HUES6 (cell line): ENCODE results near the gene KCNAB3.

Source experiments
- H3K27ac ChIP-seq: 2 replicates; pipeline ENCODE4 v1.7.0; 2013; ENCODE audit warnings: low read depth, mild to moderate bottlenecking, low read length, inconsistent platforms
- H3K27me3 ChIP-seq: 2 replicates; pipeline ENCODE4 v1.6.1; 2013; ENCODE audit warnings: low read length; ENCODE audit not compliant: control insufficient read depth, insufficient read depth
- H3K36me3 ChIP-seq: 2 replicates; pipeline ENCODE4 v1.6.1; 2013; ENCODE audit warnings: low read length; ENCODE audit not compliant: control insufficient read depth, insufficient read depth
- H3K4me1 ChIP-seq: 2 replicates; pipeline ENCODE4 v1.6.1; 2013; ENCODE audit warnings: low read length; ENCODE audit not compliant: control insufficient read depth, insufficient read depth
- H3K4me3 ChIP-seq: 2 replicates; pipeline ENCODE4 v1.5.1; 2013; ENCODE audit warnings: low read depth, low read length
- H3K9ac ChIP-seq: one replicate; pipeline ENCODE4 v1.6.1; 2013; ENCODE audit warnings: mild to moderate bottlenecking, low read length
- H3K9me3 ChIP-seq: 2 replicates; pipeline ENCODE4 v1.6.1; 2013; ENCODE audit warnings: low read depth, low read length; ENCODE audit not compliant: control insufficient read depth, insufficient read depth

Gene KCNAB3

GRCh38 chr17:7940034-7940433 is 10.4 kb upstream of the KCNAB3 start:
- peaks cover 72% of the 10 kb centered on the region for H3K36me3 ChIP-seq
- H3K27me3 ChIP-seq: no peaks in the 10 kb centered on the region
- H3K9me3 ChIP-seq: no peaks in the 10 kb centered on the region
- no peak overlapping the region for H3K27ac ChIP-seq
- H3K4me1 ChIP-seq: no peaks in the 10 kb centered on the region
- H3K9ac ChIP-seq: no peak overlapping the region
- H3K4me3 ChIP-seq: no peak overlapping the region

GRCh38 chr17:7935859-7936258 is 6.2 kb upstream of the KCNAB3 start:
- H3K27ac ChIP-seq: no peak overlapping the region

GRCh38 chr17:7932949-7933348 is 3.3 kb upstream of the KCNAB3 start:
- peaks cover 22% of the 10 kb centered on the region for H3K27me3 ChIP-seq
- H3K4me3 ChIP-seq: peak overlapping the region; percentile 100
- no peak overlapping the region for H3K27ac ChIP-seq
- no peaks in the 10 kb centered on the region for H3K9me3 ChIP-seq
- peaks cover 27% of the 10 kb centered on the region for H3K36me3 ChIP-seq
- peaks cover 15% of the 10 kb centered on the region for H3K4me1 ChIP-seq
- H3K9ac ChIP-seq: peak overlapping the region; percentile 85

More at GRCh38 chr17:7935859-7936258, 6.2 kb upstream of the KCNAB3 start:
- Histone ChIP-seq H3K9me3 (no peaks in the 10 kb centered on the region), H3K4me3 (no peak overlapping the region), H3K36me3 (peaks cover 49% of the 10 kb centered on the region), H3K27me3 (no peaks in the 10 kb centered on the region; the same call in 1 of the 2 replicates), H3K9ac (no peak overlapping the region), H3K4me1 (peaks cover 11% of the 10 kb centered on the region)

- Histone ChIP-seq H3K9ac (peak overlapping the region; percentile 85), H3K27ac (no peak overlapping the region), H3K9me3 (no peaks in the 10 kb centered on the region), H3K4me1 (peaks cover 15% of the 10 kb centered on the region), H3K36me3 (peaks cover 27% of the 10 kb centered on the region), H3K27me3 (peaks cover 27% of the 10 kb centered on the region), H3K4me3 (peak overlapping the region; percentile 100)
These were observed 2.8 kb upstream of the KCNAB3 start for GRCh38 chr17:7932483-7932891.

- H3K27ac ChIP-seq: no peak within 1 kb of the TSS
- H3K9ac ChIP-seq: peak within 1 kb of the TSS; percentile 85
- H3K4me3 ChIP-seq: peak within 1 kb of the TSS; percentile 100
- H3K36me3 ChIP-seq: peaks cover 24% of the 10 kb centered on the region
- peaks cover 15% of the 10 kb centered on the region for H3K4me1 ChIP-seq
- H3K27me3 ChIP-seq: peaks cover 32% of the 10 kb centered on the region
- no peaks in the 10 kb centered on the region for H3K9me3 ChIP-seq
These were observed 2.2 kb upstream of the KCNAB3 start, which contains the start of the genes CNTROB and TRAPPC1 for GRCh38 chr17:7931709-7932482. CNTROB (plus strand) TSS chr17:7932206; CDS start chr17:7933080, 874 bp downstream. TRAPPC1 (minus strand) TSS chr17:7931946; CDS start chr17:7931829, 117 bp downstream.

GRCh38 chr17:7930841-7931631 is 1.4 kb upstream of the KCNAB3 start:
- Histone ChIP-seq H3K9ac (peak overlapping the region; percentile 64), H3K4me3 (peak overlapping the region; percentile 100), H3K36me3 (peaks cover 15% of the 10 kb centered on the region), H3K9me3 (no peaks in the 10 kb centered on the region), H3K27me3 (peaks cover 41% of the 10 kb centered on the region), H3K4me1 (peaks cover 15% of the 10 kb centered on the region), H3K27ac (no peak overlapping the region)

GRCh38 chr17:7927596-7927995 is 2.1 kb downstream of the KCNAB3 start:
- H3K27me3 ChIP-seq: peaks cover 68% of the 10 kb centered on the region

GRCh38 chr17:7922845-7923628 is 6.6 kb downstream of the KCNAB3 start:
- peaks cover 78% of the 10 kb centered on the region for H3K27me3 ChIP-seq
- H3K9ac ChIP-seq: no peak overlapping the region
- H3K4me3 ChIP-seq: peak overlapping the region; percentile 45
- no peak overlapping the region for H3K27ac ChIP-seq
- H3K36me3 ChIP-seq: no peaks in the 10 kb centered on the region
- H3K9me3 ChIP-seq: peaks cover 3% of the 10 kb centered on the region; the same call in 1 of the 2 replicates
- peaks cover 10% of the 10 kb centered on the region for H3K4me1 ChIP-seq

More at GRCh38 chr17:7927596-7927995, 2.1 kb downstream of the KCNAB3 start:
- Histone ChIP-seq H3K9me3 (no peaks in the 10 kb centered on the region), H3K9ac (no peak overlapping the region), H3K27ac (no peak overlapping the region), H3K4me3 (no peak overlapping the region), H3K4me1 (peaks cover 12% of the 10 kb centered on the region), H3K36me3 (no peaks in the 10 kb centered on the region)

GRCh38 chr17:7922269-7922844 is 7.3 kb downstream of the KCNAB3 start:
- no peak overlapping the region for H3K9ac ChIP-seq
- H3K4me1 ChIP-seq: peaks cover 10% of the 10 kb centered on the region
- peaks cover 75% of the 10 kb centered on the region for H3K27me3 ChIP-seq
- no peaks in the 10 kb centered on the region for H3K36me3 ChIP-seq
- no peak overlapping the region for H3K27ac ChIP-seq
- H3K4me3 ChIP-seq: peak overlapping the region; percentile 45
- peaks cover 3% of the 10 kb centered on the region; the same call in 1 of the 2 replicates for H3K9me3 ChIP-seq

- Histone ChIP-seq H3K36me3 (no peaks in the 10 kb centered on the region), H3K9ac (no peak overlapping the region), H3K27me3 (peaks cover 51% of the 10 kb centered on the region), H3K4me1 (peaks cover 13% of the 10 kb centered on the region), H3K9me3 (peaks cover 3% of the 10 kb centered on the region; the same call in 1 of the 2 replicates), H3K27ac (no peak overlapping the region), H3K4me3 (no peak overlapping the region; the same call in 1 of the 2 replicates)
These were observed 12.8 kb downstream of the KCNAB3 start for GRCh38 chr17:7916808-7917207.
